NCI-H748 treated with DMSO at 0.1 percent for 48 hours (cell line): Measurements from ENCODE around the gene SLC35F5.
A peak's percentile ranks its signal among the peaks of the same experiment; 100 is the strongest.
"Not testable (repeated sequence)": the region's sequence is repeated elsewhere in the genome, so short reads cannot be mapped to it uniquely, and the experiment has no call there.

Experiments
- DNase-seq: peaks from one replicate; lab custom pipeline; 2025; lab: John Stamatoyannopoulos, UW

Gene SLC35F5

GRCh38 chr2:113756355-113757137, at the start of gene SLC35F5:
SLC35F5 (minus strand) TSS chr2:113756642; CDS start chr2:113756409, 233 bp downstream.
- DNase-seq = peak; percentile 78

- no peak for DNase-seq
Observed at GRCh38 chr2:113799375-113799774, 42.9 kb upstream of the SLC35F5 start.

- DNase-seq = no peak
Observed at GRCh38 chr2:113797237-113797636, 40.8 kb upstream of the SLC35F5 start.

GRCh38 chr2:113796592-113797175, 40.2 kb upstream of the SLC35F5 start:
- DNase-seq = no peak

- no peak for DNase-seq
Observed at GRCh38 chr2:113795405-113795920, 39.0 kb upstream of the SLC35F5 start.

GRCh38 chr2:113791697-113792590, 35.5 kb upstream of the SLC35F5 start:
- DNase-seq = no peak

- DNase-seq = no peak
Observed at GRCh38 chr2:113784823-113785744, 28.6 kb upstream of the SLC35F5 start.

- no peak for DNase-seq
Observed at GRCh38 chr2:113780472-113780871, 24.0 kb upstream of the SLC35F5 start.

GRCh38 chr2:113777371-113777770, 20.9 kb upstream of the SLC35F5 start:
- no peak for DNase-seq

- DNase-seq = no peak
Observed at GRCh38 chr2:113776949-113777348, 20.5 kb upstream of the SLC35F5 start.

- not testable (repeated sequence) for DNase-seq
Observed at GRCh38 chr2:113774616-113775015, 18.2 kb upstream of the SLC35F5 start.

GRCh38 chr2:113770929-113771328, 14.5 kb upstream of the SLC35F5 start:
- DNase-seq = no peak

- no peak for DNase-seq
Observed at GRCh38 chr2:113769555-113769954, 13.1 kb upstream of the SLC35F5 start.

GRCh38 chr2:113768770-113769169, 12.3 kb upstream of the SLC35F5 start:
- no peak for DNase-seq

GRCh38 chr2:113767811-113768460, 11.5 kb upstream of the SLC35F5 start:
- DNase-seq = no peak

- DNase-seq = no peak
Observed at GRCh38 chr2:113765276-113765675, 8.8 kb upstream of the SLC35F5 start.

GRCh38 chr2:113762377-113763118, 6.1 kb upstream of the SLC35F5 start:
- no peak for DNase-seq

- no peak for DNase-seq
Observed at GRCh38 chr2:113760400-113760799, 4.0 kb upstream of the SLC35F5 start.

- DNase-seq = no peak
Observed at GRCh38 chr2:113757138-113757657, 756 bp upstream of the SLC35F5 start.
